Measurements from ENCODE around the gene EFEMP2.
A peak's percentile ranks its signal among the peaks of the same experiment; 100 is the strongest.

The EFEMP2 gene

GRCh38 chr11:65880027-65880426 lies 7.4 kb upstream of the EFEMP2 start:
- TF ChIP-seq EZH2phosphoT487 (IDR thresholded peaks at IDR 0.05; ENCODE audit: borderline replicate concordance), result no peak
- no peak for TF ChIP-seq CTCF (conservative IDR thresholded peaks at IDR 0.05; ENCODE audit: low read length)
- H3K9me3 ChIP-seq (ENCODE audit: insufficient read depth, low read depth, low read length), result no peaks in the 10 kb centered on the region
- no peaks in the 10 kb centered on the region for H3F3A ChIP-seq (ENCODE audit: low read depth)
- H3K4me1 ChIP-seq (ENCODE audit: insufficient read depth, low read length, poor library complexity, severe bottlenecking), result peaks cover 41% of the 10 kb centered on the region
- no peak overlapping the region for H2AFZ ChIP-seq (ENCODE audit: low read length)
- H3K9me2 ChIP-seq (replicated peaks; ENCODE audit: low read depth, low read length), result no peaks in the 10 kb centered on the region
- H4K20me1 ChIP-seq (ENCODE audit: insufficient read depth, low read length, poor library complexity, severe bottlenecking), result peaks cover 6% of the 10 kb centered on the region
- peak overlapping the region; percentile 63 for H3K4me3 ChIP-seq (ENCODE audit: low read length, poor library complexity, severe bottlenecking)
- peak overlapping the region; percentile 79 for H3K4me2 ChIP-seq (ENCODE audit: low read depth, low read length, poor library complexity, severe bottlenecking)
- H3K79me2 ChIP-seq (ENCODE audit: insufficient read depth, low read length), result peaks cover 10% of the 10 kb centered on the region; the same call in 1 of the 2 replicates
- H3K36me3 ChIP-seq (ENCODE audit: insufficient read depth, low read length), result peaks cover 11% of the 10 kb centered on the region; the same call in 1 of the 2 replicates
- peak overlapping the region; percentile 65 for H3K9ac ChIP-seq (ENCODE audit: low read depth, low read length, poor library complexity, severe bottlenecking)
- H3K27me3 ChIP-seq (ENCODE audit: insufficient read depth, low read length, poor library complexity, severe bottlenecking), result no peaks in the 10 kb centered on the region

GRCh38 chr11:65879617-65880016 lies 7.0 kb upstream of the EFEMP2 start, which contains the start of gene CTSW:
Gene CTSW, plus strand, starts transcription at chr11:65879837. Its CDS starts 18 bp downstream, at chr11:65879855.
- peaks cover 11% of the 10 kb centered on the region; the same call in 1 of the 2 replicates for H3K36me3 ChIP-seq (ENCODE audit: insufficient read depth, low read length)
- H3K79me2 ChIP-seq (ENCODE audit: insufficient read depth, low read length), result peaks cover 6% of the 10 kb centered on the region; the same call in 1 of the 2 replicates
- TF ChIP-seq EZH2phosphoT487 (IDR thresholded peaks at IDR 0.05; ENCODE audit: borderline replicate concordance) (no peak), CTCF (conservative IDR thresholded peaks at IDR 0.05; ENCODE audit: low read length) (no peak)
- no peaks in the 10 kb centered on the region for H3K27me3 ChIP-seq (ENCODE audit: insufficient read depth, low read length, poor library complexity, severe bottlenecking)
- no peaks in the 10 kb centered on the region for H3K9me3 ChIP-seq (ENCODE audit: insufficient read depth, low read depth, low read length)
- no peaks in the 10 kb centered on the region for H3F3A ChIP-seq (ENCODE audit: low read depth)
- H3K9ac ChIP-seq (ENCODE audit: low read depth, low read length, poor library complexity, severe bottlenecking), result peak within 1 kb of the TSS; percentile 65
- H3K9me2 ChIP-seq (replicated peaks; ENCODE audit: low read depth, low read length), result no peaks in the 10 kb centered on the region
- peak within 1 kb of the TSS; percentile 63 for H3K4me3 ChIP-seq (ENCODE audit: low read length, poor library complexity, severe bottlenecking)
- no peak within 1 kb of the TSS for H2AFZ ChIP-seq (ENCODE audit: low read length)
- peak within 1 kb of the TSS; percentile 79 for H3K4me2 ChIP-seq (ENCODE audit: low read depth, low read length, poor library complexity, severe bottlenecking)
- H3K4me1 ChIP-seq (ENCODE audit: insufficient read depth, low read length, poor library complexity, severe bottlenecking), result peaks cover 37% of the 10 kb centered on the region
- peaks cover 6% of the 10 kb centered on the region for H4K20me1 ChIP-seq (ENCODE audit: insufficient read depth, low read length, poor library complexity, severe bottlenecking)

DNA sequence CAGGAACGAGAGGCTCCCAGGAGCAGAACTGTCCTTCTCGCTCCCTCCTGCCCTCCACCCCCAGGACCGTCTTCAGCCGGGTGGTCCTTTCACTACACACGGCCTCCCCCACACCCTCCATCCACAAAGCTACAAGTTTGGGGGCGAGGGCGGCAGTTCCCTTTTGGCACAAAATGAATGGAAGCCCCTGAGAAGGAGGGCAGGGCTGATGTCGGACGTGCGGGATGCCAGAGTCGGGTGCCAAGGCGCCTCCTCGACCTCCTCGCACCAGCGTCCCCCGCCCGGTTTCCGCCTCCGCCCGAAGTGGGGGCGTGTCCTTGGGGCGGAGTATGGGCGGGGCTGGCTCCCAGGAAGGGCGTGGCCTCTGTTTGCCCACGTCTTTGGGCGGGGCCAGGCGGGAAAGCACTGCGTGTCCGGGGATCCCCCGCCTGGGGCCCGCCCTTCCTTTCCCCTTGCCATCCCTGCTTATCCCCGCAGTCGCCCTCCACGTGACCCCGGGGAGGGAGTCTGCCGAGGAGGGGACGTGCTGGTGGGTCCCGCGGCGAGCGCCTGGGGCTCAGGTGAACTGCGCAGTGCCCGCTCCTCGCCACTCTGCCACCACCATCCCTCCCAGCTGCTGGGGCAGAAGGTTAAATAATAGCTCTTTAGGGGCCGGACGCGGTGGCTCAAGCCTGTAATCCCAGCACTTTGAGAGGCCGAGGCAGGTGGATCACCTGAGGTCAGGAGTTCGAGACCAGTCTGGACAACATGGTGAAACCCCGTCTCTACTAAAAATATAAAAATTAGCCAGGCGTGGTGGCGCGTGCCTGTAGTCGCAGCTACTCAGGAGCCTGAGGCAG lies 937 bp upstream of the EFEMP2 start:
- TF ChIP-seq EZH2phosphoT487 (IDR thresholded peaks at IDR 0.05; ENCODE audit: borderline replicate concordance) (no peak), CTCF (conservative IDR thresholded peaks at IDR 0.05; ENCODE audit: low read length) (no peak)
- Histone ChIP-seq H3F3A (ENCODE audit: low read depth) (no peaks in the 10 kb centered on the region), H3K9ac (ENCODE audit: low read depth, low read length, poor library complexity, severe bottlenecking) (peak overlapping the region; percentile 73), H3K9me2 (replicated peaks; ENCODE audit: low read depth, low read length) (no peaks in the 10 kb centered on the region), H3K9me3 (ENCODE audit: insufficient read depth, low read depth, low read length) (no peaks in the 10 kb centered on the region), H3K79me2 (ENCODE audit: insufficient read depth, low read length) (no peaks in the 10 kb centered on the region), H3K4me2 (ENCODE audit: low read depth, low read length, poor library complexity, severe bottlenecking) (peak overlapping the region; percentile 85), H3K27me3 (ENCODE audit: insufficient read depth, low read length, poor library complexity, severe bottlenecking) (no peaks in the 10 kb centered on the region), H4K20me1 (ENCODE audit: insufficient read depth, low read length, poor library complexity, severe bottlenecking) (no peaks in the 10 kb centered on the region), H3K36me3 (ENCODE audit: insufficient read depth, low read length) (no peaks in the 10 kb centered on the region), H2AFZ (ENCODE audit: low read length) (peak overlapping the region; percentile 93), H3K4me1 (ENCODE audit: insufficient read depth, low read length, poor library complexity, severe bottlenecking) (peaks cover 34% of the 10 kb centered on the region), H3K4me3 (ENCODE audit: low read length, poor library complexity, severe bottlenecking) (peak overlapping the region; percentile 75)
